HEK293T (cell line): Measurements from ENCODE around the gene HLA-DQB1.

Experiments used
- CTCF ChIA-PET: fragments of 350-600 bp; formaldehyde crosslinking; extraction: SDS; loops from one replicate; lab custom pipeline; 2021; ENCODE audit warnings: antibody characterized with exemption, inconsistent platforms; lab: Yijun Ruan, JAX
- POLR2A ChIA-PET: fragments of 350-600 bp; formaldehyde crosslinking; extraction: SDS; loops from one replicate; lab custom pipeline; 2020; ENCODE audit warnings: antibody characterized with exemption, inconsistent platforms; lab: Yijun Ruan, JAX
- DNase-seq: peaks from one replicate; pipeline ENCODE4 v3.0.0; 2012; ENCODE audit warnings: mixed read lengths; ENCODE audit errors: extremely low spot score
- ARNT ChIP-seq: fragments of 450-650 bp; IDR thresholded peaks from 2 replicates; pipeline ENCODE4 v1.6.1; 2017; ENCODE audit warnings: mild to moderate bottlenecking
- BHLHE40 ChIP-seq: fragments of 450-650 bp; IDR thresholded peaks from 2 replicates; pipeline ENCODE4 v1.6.1; 2016; ENCODE audit warnings: mild to moderate bottlenecking, moderate library complexity, borderline replicate concordance
- CTBP1 ChIP-seq: fragments of 450-650 bp; IDR thresholded peaks from 2 replicates; pipeline ENCODE4 v1.6.1; 2016; ENCODE audit warnings: borderline replicate concordance
- ELF4 ChIP-seq: fragments of 450-650 bp; IDR thresholded peaks from 2 replicates; pipeline ENCODE4 v1.6.1; 2017; ENCODE audit warnings: antibody characterized with exemption
- FOXA1 ChIP-seq: fragments of 450-650 bp; IDR thresholded peaks from 2 replicates; pipeline ENCODE4 v1.6.1; 2016; ENCODE audit warnings: mild to moderate bottlenecking
- FOXK2 ChIP-seq: fragments of 450-650 bp; IDR thresholded peaks from 2 replicates; pipeline ENCODE4 v1.6.1; 2016; ENCODE audit warnings: mild to moderate bottlenecking
- FOXM1 ChIP-seq: fragments of 450-650 bp; IDR thresholded peaks from 2 replicates; pipeline ENCODE4 v1.6.1; 2017; ENCODE audit warnings: mild to moderate bottlenecking, borderline replicate concordance
- HDGF ChIP-seq: fragments of 450-650 bp; IDR thresholded peaks from 2 replicates; pipeline ENCODE4 v1.6.1; 2017; ENCODE audit warnings: antibody characterized with exemption, borderline replicate concordance
- L3MBTL2 ChIP-seq: fragments of 450-650 bp; conservative IDR thresholded peaks from 2 replicates; pipeline ENCODE4 v1.6.1; 2016; ENCODE audit warnings: mild to moderate bottlenecking
- LEF1 ChIP-seq: fragments of 450-650 bp; IDR thresholded peaks from 2 replicates; pipeline ENCODE4 v1.6.1; 2017; ENCODE audit warnings: mild to moderate bottlenecking, borderline replicate concordance
- NFRKB ChIP-seq: fragments of 450-650 bp; IDR thresholded peaks from 2 replicates; pipeline ENCODE4 v1.6.1; 2016; ENCODE audit warnings: mild to moderate bottlenecking, moderate library complexity
- SP1 ChIP-seq: fragments of 450-650 bp; IDR thresholded peaks from 2 replicates; pipeline ENCODE4 v1.6.1; 2017
- SUZ12 ChIP-seq: fragments of 450-650 bp; IDR thresholded peaks from 2 replicates; pipeline ENCODE4 v1.6.1; 2016; ENCODE audit warnings: mild to moderate bottlenecking
- TARDBP ChIP-seq: fragments of 450-650 bp; IDR thresholded peaks from 2 replicates; pipeline ENCODE4 v1.6.1; 2016
- ZNF384 ChIP-seq: fragments of 450-650 bp; IDR thresholded peaks from 2 replicates; pipeline ENCODE4 v1.6.1; 2016
- TF ChIP-seq, protein P1 (sequence below): fragments of 450-650 bp; IDR thresholded peaks from 2 replicates; pipeline ENCODE4 v1.6.1; 2016

Gene HLA-DQB1

DNA sequence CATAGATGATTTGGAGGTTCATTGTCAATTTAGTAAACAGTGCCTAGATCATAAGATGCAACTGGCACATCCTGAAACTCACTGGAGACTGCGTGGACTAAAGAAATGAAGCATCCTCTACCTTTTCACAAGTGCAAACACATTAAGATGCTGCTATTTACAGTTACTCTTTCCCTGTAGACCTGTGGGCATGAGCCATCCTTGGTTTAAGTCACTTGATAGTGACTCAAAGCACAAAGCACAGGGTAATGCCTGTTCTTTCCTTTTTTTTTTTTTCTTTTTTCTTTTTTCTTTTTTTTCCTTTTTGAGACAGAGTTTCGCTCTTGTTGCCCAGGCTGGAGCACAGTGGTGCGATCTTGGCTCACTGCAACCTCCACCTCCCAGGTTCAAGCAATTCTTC is 39.2 kb downstream of the HLA-DQB1 start:
- no peak for DNase-seq
- TF ChIP-seq FOXA1 = no peak
- ChIA-PET POLR2A (no interaction called here), CTCF (no interaction called here)

DNA sequence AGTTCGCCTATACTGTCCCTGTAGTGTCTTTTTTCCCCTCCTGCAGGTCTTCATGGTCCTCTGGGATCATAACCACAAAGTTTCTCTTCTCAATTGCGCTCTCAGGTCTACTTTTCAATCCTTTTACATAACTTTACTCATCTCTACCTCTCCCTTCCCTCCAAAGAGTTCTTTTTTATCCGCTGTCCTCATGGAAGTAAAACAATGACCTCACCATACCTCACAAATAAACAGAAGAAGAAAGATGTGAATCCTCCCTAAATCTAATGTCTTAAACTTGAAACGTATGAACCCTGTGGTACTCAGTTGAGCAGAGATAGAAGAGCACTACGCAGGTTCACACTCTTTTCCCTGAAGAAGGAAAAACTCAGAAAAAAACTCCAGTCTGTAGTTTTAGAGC is 41.3 kb downstream of the HLA-DQB1 start:
- TF ChIP-seq NFRKB = no peak
- ChIA-PET POLR2A (no interaction called here), CTCF (no interaction called here)
- DNase-seq = no peak

DNA sequence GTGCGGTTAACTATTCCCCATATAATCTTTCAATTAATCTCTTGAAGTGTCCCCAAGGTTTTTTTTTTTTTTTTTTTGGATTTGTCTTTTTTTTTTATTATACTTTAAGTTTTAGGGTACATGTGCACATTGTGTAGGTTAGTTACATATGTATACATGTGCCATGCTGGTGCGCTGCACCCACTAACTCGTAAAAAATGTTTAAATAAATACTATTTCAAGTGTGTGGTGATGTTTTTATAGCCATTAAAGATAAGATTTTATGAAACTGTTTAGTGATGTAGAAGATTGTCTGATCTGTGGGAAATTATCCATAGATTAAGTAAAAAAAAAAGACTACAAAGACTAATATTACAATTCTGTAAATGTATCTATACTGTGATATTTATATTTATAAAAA is 41.9 kb downstream of the HLA-DQB1 start:
- no peak for TF ChIP-seq FOXM1
- no peak for TF ChIP-seq SUZ12
- TF ChIP-seq ARNT = no peak
- peak; percentile 52; the same call in 1 of the 2 replicates for TF ChIP-seq ZNF384
- TF ChIP-seq, protein P1, sequence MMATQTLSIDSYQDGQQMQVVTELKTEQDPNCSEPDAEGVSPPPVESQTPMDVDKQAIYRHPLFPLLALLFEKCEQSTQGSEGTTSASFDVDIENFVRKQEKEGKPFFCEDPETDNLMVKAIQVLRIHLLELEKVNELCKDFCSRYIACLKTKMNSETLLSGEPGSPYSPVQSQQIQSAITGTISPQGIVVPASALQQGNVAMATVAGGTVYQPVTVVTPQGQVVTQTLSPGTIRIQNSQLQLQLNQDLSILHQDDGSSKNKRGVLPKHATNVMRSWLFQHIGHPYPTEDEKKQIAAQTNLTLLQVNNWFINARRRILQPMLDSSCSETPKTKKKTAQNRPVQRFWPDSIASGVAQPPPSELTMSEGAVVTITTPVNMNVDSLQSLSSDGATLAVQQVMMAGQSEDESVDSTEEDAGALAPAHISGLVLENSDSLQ = peak; percentile 23; the same call in 1 of the 2 replicates
- no peak for TF ChIP-seq ELF4
- TF ChIP-seq SP1 = no peak
- no peak for TF ChIP-seq HDGF
- TF ChIP-seq LEF1 = no peak
- no peak for TF ChIP-seq TARDBP
- TF ChIP-seq CTBP1 = peak; percentile 77; the same call in 1 of the 2 replicates
- TF ChIP-seq NFRKB = no peak
- no peak for TF ChIP-seq FOXA1
- TF ChIP-seq BHLHE40 = no peak
- TF ChIP-seq FOXK2 = no peak
- no peak for TF ChIP-seq L3MBTL2
- ChIA-PET CTCF (no interaction called here), POLR2A (no interaction called here)
- DNase-seq = no peak

DNA sequence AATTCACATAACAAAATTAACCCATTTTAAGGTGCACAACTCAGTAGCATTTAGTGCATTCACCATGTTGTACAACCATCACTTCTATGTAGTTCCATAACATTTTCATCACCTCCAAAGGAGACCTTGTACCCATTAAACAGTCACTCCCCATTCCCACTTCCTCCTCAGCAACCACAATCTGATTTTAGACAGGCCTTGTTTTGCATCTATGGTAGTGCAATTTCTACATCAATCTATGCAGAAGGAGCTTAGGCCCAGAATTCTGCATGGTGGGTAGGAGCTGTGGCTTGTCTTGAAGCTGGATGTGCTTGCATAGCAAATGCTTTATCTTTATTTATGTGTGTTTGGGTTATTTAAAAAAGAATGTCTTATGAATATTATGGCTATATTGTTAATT is 42.8 kb downstream of the HLA-DQB1 start:
- TF ChIP-seq NFRKB = no peak
- no peak for TF ChIP-seq L3MBTL2
- TF ChIP-seq LEF1 = no peak
- DNase-seq = no peak
- POLR2A ChIA-PET = no interaction called here
- CTCF ChIA-PET = interaction anchor here (0.9 to 2.4 kb wide), 2 partner anchors 39 to 68 kb away, joined by 3 to 15 read pairs; no protein-coding TSS in a partner anchor

DNA sequence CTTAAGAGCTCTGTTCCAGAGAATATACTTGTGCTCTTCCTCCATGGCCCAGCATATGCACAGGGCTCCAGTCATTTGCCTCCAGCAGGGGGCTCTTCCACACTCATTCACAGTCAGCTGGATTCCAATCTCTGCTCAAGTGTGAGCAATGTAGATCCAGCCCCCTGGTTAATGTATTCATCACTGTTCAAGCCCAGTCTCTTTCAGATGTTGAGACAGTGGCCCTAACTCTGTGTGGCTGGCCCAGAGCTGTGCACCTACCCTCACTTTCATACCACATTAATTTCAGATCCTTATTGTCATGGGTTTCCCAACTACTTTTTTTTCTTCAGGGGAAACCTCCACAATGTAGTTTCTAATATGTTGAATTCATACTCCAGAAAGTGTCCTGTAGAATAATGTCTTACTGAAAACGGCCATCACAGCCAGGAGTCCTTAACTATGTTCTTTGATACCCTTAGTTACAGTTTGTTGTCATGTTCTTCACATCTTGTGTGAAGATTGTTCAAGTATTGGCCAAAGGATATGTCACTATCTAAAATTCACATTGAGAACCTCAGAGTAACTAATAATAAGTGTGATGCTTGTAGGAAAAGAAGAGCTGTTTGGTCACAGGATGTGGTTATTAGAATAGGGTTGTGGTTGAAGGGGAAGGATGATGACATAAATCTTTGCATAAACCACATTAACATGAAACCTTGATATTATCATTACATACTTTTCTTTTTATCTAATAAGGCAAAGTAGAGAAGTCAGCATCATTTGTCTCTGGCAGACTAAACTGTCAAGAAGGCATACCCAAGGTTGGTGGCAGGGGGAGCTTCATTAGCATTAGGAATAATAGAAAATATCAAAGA is 43.7 kb downstream of the HLA-DQB1 start:
- POLR2A ChIA-PET = no interaction called here
- TF ChIP-seq L3MBTL2 = no peak
- TF ChIP-seq SUZ12 = no peak
- TF ChIP-seq NFRKB = no peak
- TF ChIP-seq, protein P1 = no peak
- TF ChIP-seq LEF1 = no peak
- no peak for TF ChIP-seq ZNF384
- TF ChIP-seq TARDBP = no peak
- TF ChIP-seq ARNT = no peak
- no peak for TF ChIP-seq CTBP1
- no peak for TF ChIP-seq FOXM1
- TF ChIP-seq HDGF = no peak
- TF ChIP-seq SP1 = no peak
- TF ChIP-seq FOXK2 = no peak
- TF ChIP-seq BHLHE40 = no peak
- TF ChIP-seq FOXA1 = no peak
- no peak for TF ChIP-seq ELF4
- CTCF ChIA-PET = interaction anchor here (0.5 to 2.4 kb wide), 17 partner anchors 9 to 245 kb away, joined by 3 to 15 read pairs (median 3); partner anchors contain the start of gene HLA-DQB1
- peak; percentile 70 for DNase-seq

DNA sequence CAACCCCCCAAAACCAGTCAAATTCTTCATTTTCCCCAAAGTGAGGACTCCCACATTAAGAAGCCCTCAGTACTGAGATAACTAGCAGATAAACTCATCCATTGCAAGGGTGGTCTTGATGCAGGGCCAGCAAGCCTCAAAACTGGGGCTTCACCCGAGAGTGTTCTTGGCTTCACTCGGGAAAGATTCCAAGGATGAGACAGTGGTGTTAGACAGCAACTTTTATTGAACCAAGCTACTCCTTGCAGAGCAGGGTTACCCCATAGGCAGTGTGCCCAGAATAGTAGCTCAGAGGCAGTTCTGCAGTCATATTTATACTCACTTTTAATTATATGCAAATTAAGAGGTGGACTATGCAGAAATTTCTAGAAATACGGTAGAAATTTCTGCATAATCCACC is 45.1 kb downstream of the HLA-DQB1 start:
- TF ChIP-seq NFRKB (no peak), TARDBP (no peak), ARNT (no peak), ZNF384 (no peak), SP1 (no peak), SUZ12 (no peak), CTBP1 (no peak), L3MBTL2 (no peak), FOXA1 (no peak), ELF4 (no peak), HDGF (no peak), FOXM1 (no peak), BHLHE40 (no peak), FOXK2 (no peak), LEF1 (no peak)
- TF ChIP-seq, protein P1 = no peak
- ChIA-PET POLR2A (no interaction called here), CTCF (interaction anchor here (0.9 to 2.4 kb wide), 4 partner anchors 14 to 164 kb away, joined by 3 to 15 read pairs (median 8); no protein-coding TSS in a partner anchor)
- no peak for DNase-seq
